HG03354 (cell line): ENCODE measurements around the gene IPO11.

ENCODE experiments used
- ATAC-seq: cut with Tn5 transposase; IDR thresholded peaks from one replicate; pipeline ENCODE4 v1.9.1; 2021; ENCODE audit warnings: mild to moderate bottlenecking; ENCODE audit not compliant: unreplicated experiment, poor library complexity, severe bottlenecking

Gene IPO11

GRCh38 chr5:62589504-62589903 lies 176.9 kb downstream of the IPO11 start:
- no peak for ATAC-seq

- no peak for ATAC-seq
Observed at GRCh38 chr5:62590387-62590786, 177.8 kb downstream of the IPO11 start.

- no peak for ATAC-seq
Observed at GRCh38 chr5:62592558-62592957, 180.0 kb downstream of the IPO11 start.

- ATAC-seq = no peak
Observed at GRCh38 chr5:62593331-62593730, 180.8 kb downstream of the IPO11 start.

- no peak for ATAC-seq
Observed at GRCh38 chr5:62594364-62594984, 181.9 kb downstream of the IPO11 start.

GRCh38 chr5:62596096-62596495 lies 183.5 kb downstream of the IPO11 start:
- ATAC-seq = no peak

- ATAC-seq = no peak
Observed at GRCh38 chr5:62596691-62597090, 184.1 kb downstream of the IPO11 start.

GRCh38 chr5:62597314-62597713 lies 184.8 kb downstream of the IPO11 start:
- no peak for ATAC-seq

- no peak for ATAC-seq
Observed at GRCh38 chr5:62600560-62601252, 188.1 kb downstream of the IPO11 start.

GRCh38 chr5:62603934-62604333 lies 191.4 kb downstream of the IPO11 start:
- no peak for ATAC-seq

- ATAC-seq = no peak
Observed at GRCh38 chr5:62605638-62606037, 193.1 kb downstream of the IPO11 start.

GRCh38 chr5:62606878-62607277 lies 194.3 kb downstream of the IPO11 start:
- ATAC-seq = no peak

GRCh38 chr5:62607615-62608014 lies 195.1 kb downstream of the IPO11 start:
- ATAC-seq = no peak

GRCh38 chr5:62608529-62609511 lies 196.3 kb downstream of the IPO11 start:
- no peak for ATAC-seq

- no peak for ATAC-seq
Observed at GRCh38 chr5:62614355-62614754, 201.8 kb downstream of the IPO11 start.

GRCh38 chr5:62616615-62617277 lies 204.2 kb downstream of the IPO11 start:
- ATAC-seq = no peak

GRCh38 chr5:62617943-62618342 lies 205.4 kb downstream of the IPO11 start:
- no peak for ATAC-seq

GRCh38 chr5:62620761-62621160 lies 208.2 kb downstream of the IPO11 start:
- no peak for ATAC-seq

GRCh38 chr5:62621280-62621679 lies 208.7 kb downstream of the IPO11 start:
- no peak for ATAC-seq

GRCh38 chr5:62623271-62623670 lies 210.7 kb downstream of the IPO11 start:
- ATAC-seq = no peak
